GM10248 (cell line): ENCODE data around the gene EEFSEC.

Experiments used
- CTCF ChIA-PET: fragments of 300-600 bp; sonication (Branson Sonifier 250); formaldehyde crosslinking; extraction: SDS; loops from one replicate; lab custom pipeline; 2021; ENCODE audit warnings: antibody characterized with exemption; lab: Yijun Ruan, JAX
- POLR2A ChIA-PET: fragments of 350-650 bp; sonication (Branson Sonifier 250); formaldehyde crosslinking; extraction: SDS; loops from one replicate; lab custom pipeline; 2020; ENCODE audit warnings: antibody characterized with exemption; lab: Yijun Ruan, JAX
- DNase-seq: peaks from one replicate; pipeline ENCODE4 v3.0.0; 2012; ENCODE audit errors: extremely low spot score
- TF ChIP-seq, protein P1 (sequence below): IDR thresholded peaks from 2 replicates; pipeline ENCODE4 v1.5.1; 2012; ENCODE audit warnings: mild to moderate bottlenecking, low read depth; ENCODE audit errors: extremely low read depth, missing control alignments, control extremely low read depth

Gene EEFSEC

DNA sequence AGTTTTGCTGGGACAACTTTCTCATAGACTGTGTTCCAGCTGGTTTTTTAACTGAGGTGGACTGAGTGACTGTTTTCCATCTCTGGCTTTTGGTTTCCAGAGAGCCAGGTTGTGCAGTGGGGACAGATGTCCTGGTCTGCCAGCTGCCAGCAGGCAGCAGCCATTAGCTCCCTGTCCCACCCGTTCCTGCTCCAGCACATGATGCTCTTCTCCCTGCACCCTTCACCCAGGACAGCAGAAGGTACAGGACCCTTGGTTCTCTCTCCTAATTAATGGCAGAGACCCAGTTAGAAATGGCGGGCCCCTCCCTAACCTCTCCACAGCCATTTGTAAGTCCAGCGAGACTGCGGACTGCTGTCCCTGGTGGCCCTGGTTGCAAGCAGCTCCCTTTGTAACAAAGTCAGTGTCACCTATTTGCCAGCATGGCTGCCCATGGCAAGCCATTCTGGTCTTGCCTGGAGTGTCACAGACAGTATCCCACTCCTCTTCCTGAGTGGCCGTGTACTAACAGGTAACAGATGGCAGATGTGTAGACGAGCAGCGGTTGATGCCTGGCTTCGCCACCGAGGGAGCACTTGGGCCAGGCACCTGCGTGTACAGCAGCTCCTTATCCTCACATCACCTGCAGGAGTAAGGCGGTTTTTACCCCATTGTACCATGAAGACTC, 165.1 kb downstream of the EEFSEC start:
- no peak for DNase-seq
- POLR2A ChIA-PET, result no interaction called here
- TF ChIP-seq, protein P1, sequence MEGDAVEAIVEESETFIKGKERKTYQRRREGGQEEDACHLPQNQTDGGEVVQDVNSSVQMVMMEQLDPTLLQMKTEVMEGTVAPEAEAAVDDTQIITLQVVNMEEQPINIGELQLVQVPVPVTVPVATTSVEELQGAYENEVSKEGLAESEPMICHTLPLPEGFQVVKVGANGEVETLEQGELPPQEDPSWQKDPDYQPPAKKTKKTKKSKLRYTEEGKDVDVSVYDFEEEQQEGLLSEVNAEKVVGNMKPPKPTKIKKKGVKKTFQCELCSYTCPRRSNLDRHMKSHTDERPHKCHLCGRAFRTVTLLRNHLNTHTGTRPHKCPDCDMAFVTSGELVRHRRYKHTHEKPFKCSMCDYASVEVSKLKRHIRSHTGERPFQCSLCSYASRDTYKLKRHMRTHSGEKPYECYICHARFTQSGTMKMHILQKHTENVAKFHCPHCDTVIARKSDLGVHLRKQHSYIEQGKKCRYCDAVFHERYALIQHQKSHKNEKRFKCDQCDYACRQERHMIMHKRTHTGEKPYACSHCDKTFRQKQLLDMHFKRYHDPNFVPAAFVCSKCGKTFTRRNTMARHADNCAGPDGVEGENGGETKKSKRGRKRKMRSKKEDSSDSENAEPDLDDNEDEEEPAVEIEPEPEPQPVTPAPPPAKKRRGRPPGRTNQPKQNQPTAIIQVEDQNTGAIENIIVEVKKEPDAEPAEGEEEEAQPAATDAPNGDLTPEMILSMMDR, result no peak
- CTCF ChIA-PET, result interaction anchor here (1.0 to 1.3 kb wide), 2 partner anchors 10 to 14 kb away, joined by 3 read pairs; no protein-coding TSS in a partner anchor

DNA sequence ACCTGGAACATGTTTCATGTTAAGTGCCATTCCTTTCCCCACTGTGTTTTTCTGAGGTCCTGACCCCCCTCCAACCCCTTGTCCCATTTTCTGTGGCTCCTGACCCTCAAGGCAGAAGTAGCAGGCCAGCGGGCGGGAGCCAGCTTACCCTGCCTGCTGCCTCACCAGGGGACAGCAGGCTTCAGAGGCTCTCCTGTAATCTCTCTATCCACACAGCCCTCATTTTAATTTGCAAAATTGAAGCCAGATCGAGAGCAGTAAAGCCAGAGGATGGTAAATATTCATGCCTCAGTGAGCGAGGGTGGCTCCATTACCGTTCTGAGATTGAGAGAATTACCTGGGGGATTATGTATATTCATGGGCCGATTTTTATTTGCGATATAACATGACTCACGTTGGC, 165.8 kb downstream of the EEFSEC start:
- DNase-seq, result no peak
- ChIA-PET CTCF (interaction anchor here (1.0 kb wide), 1 partner anchor 11 kb away, joined by 3 read pairs; no protein-coding TSS in a partner anchor), POLR2A (no interaction called here)
- TF ChIP-seq, protein P1, result no peak

DNA sequence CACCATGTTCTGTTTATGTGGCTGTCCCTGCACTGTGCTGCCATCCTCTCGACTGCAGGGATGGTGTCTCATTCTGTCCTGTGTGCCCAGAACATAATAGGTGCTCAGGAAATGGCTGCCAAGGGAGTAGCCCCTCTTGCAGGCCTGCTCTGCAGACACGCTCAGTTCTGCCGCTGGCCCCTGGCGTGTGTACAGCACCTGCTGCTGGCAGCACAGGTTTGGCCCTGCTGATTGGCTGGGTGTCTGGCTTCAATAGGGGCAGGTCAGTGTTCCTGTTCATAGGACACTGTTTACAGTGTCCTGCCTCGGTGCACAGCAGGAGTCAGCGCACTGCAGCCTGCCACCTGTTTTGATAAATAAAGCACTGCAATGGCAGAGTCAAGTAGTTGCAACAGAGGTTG, 166.5 kb downstream of the EEFSEC start:
- ChIA-PET CTCF (interaction anchor here (1.0 to 3.1 kb wide), 2 partner anchors 8 to 12 kb away, joined by 3 to 31 read pairs; no protein-coding TSS in a partner anchor), POLR2A (no interaction called here)
- TF ChIP-seq, protein P1, result no peak
- no peak for DNase-seq

DNA sequence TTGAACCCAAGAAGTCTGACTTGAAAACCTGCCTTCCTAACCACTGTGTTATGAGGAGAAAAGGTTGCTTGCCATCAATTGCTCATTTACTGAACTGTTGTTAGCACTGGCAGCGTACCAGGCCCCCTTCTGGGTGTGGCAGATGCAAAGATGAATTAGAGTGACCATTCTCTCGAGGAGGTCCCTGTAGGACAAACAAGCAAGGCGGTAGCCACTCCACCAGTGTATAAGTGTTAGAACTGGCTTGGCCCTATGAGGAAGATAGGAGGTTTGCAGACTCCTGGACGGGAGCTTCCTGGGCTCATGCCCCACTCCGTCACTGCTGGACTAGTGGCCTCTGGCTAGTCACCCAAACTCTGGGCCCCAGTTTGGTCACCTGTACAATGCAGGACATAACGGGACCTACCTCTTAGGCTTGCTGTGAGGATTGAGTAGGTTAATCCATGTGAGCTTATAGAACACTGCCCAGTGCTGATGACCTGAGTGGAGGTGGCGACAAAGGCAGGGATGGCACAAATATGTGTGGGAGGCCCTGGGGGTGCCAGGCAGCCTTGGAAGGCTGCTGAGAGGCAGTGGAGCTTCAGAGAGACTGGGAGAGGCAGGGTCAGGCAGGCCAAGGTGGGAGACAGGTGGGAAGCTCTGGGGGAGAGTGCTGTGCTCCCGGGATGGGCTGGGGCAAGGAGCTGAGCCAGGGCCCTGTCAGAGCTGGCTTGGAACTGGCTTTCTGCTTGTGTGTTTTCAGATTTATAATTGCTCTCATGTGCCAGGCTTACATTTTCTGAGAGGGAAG, 167.5 kb downstream of the EEFSEC start:
- ChIA-PET POLR2A (no interaction called here), CTCF (interaction anchor here (0.7 to 3.1 kb wide), 5 partner anchors 9 to 226 kb away, joined by 3 to 31 read pairs (median 9); no protein-coding TSS in a partner anchor)
- TF ChIP-seq, protein P1, result no peak
- no peak for DNase-seq

DNA sequence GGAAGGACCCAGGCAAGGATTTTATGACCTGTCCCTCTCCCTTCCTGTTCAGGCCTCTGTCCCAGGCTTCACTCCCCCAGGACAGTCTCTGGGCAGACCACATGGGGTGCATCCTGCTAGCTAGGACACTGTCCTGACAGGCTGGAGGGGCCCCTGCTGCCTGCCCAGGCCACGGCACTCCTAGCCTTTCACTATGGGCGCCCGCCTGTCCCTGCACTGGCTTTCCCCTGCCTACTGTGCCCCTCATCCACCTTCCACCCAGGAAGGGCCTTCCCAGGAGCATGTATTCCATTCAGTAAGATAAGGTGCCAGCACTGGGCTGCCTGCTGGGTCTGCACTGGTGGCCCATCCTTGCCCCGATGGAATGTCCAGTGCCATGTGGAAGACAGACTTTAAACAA, 168.1 kb downstream of the EEFSEC start:
- CTCF ChIA-PET, result interaction anchor here (0.7 to 3.1 kb wide), 9 partner anchors 8 to 226 kb away, joined by 3 to 31 read pairs (median 4); no protein-coding TSS in a partner anchor
- no peak for DNase-seq
- POLR2A ChIA-PET, result no interaction called here
- TF ChIP-seq, protein P1, result no peak
